Stimulated activated CD8-positive, alpha-beta memory T cell treated with anti-CD3 and anti-CD28 coated beads, Interleukin-12 subunit alpha, Interleukin-12 subunit beta, amount 100 ng/mL, for 24 hours (primary cell): ENCODE measurements around the gene COA5.

Experiments
- DNase-seq: peaks from one replicate; pipeline ENCODE4 v3.0.0-alpha.2; 2020; ENCODE audit errors: extremely low read depth

COA5 gene

GRCh38 chr2:98608116-98608961, at the start of gene COA5, which contains the start of gene UNC50:
Gene COA5, minus strand, starts transcription at chr2:98608512. Its CDS starts 107 bp downstream, at chr2:98608405.
Gene UNC50, plus strand, starts transcription at chr2:98608589. Its CDS starts 1,171 bp downstream, at chr2:98609760.
- peak; percentile 77 for DNase-seq

GRCh38 chr2:98656800-98657199, 48.5 kb upstream of the COA5 start:
- no peak for DNase-seq

GRCh38 chr2:98654699-98655495, 46.6 kb upstream of the COA5 start:
- no peak for DNase-seq

- DNase-seq, result no peak
These were observed 42.7 kb upstream of the COA5 start for GRCh38 chr2:98650998-98651397.

GRCh38 chr2:98649992-98650375, 41.7 kb upstream of the COA5 start:
- no peak for DNase-seq

GRCh38 chr2:98649135-98649991, 41.1 kb upstream of the COA5 start:
- no peak for DNase-seq

GRCh38 chr2:98648451-98648850, 40.1 kb upstream of the COA5 start:
- DNase-seq, result no peak

- DNase-seq, result no peak
These were observed 39.3 kb upstream of the COA5 start for GRCh38 chr2:98647636-98648035.

GRCh38 chr2:98643496-98644100, 35.3 kb upstream of the COA5 start:
- no peak for DNase-seq

GRCh38 chr2:98637401-98638147, 29.3 kb upstream of the COA5 start:
- peak; percentile 19 for DNase-seq

- DNase-seq, result no peak
These were observed 26.2 kb upstream of the COA5 start for GRCh38 chr2:98634406-98635092.

GRCh38 chr2:98632351-98632750, 24.0 kb upstream of the COA5 start:
- no peak for DNase-seq

GRCh38 chr2:98623657-98624056, 15.3 kb upstream of the COA5 start:
- no peak for DNase-seq

- DNase-seq, result no peak
These were observed 8.8 kb upstream of the COA5 start for GRCh38 chr2:98617149-98617548.

GRCh38 chr2:98615481-98615880, 7.2 kb upstream of the COA5 start:
- DNase-seq, result no peak

- no peak for DNase-seq
These were observed 5.9 kb upstream of the COA5 start for GRCh38 chr2:98614024-98614739.

GRCh38 chr2:98608962-98609604, 771 bp upstream of the COA5 start:
- DNase-seq, result no peak

GRCh38 chr2:98607741-98608115, 584 bp downstream of the COA5 start:
- no peak for DNase-seq

- DNase-seq, result no peak
These were observed 1.2 kb downstream of the COA5 start for GRCh38 chr2:98607104-98607503.
